Fibroblast of villous mesenchyme (primary cell): ENCODE data around the gene ADAMTS12. TPM values are rescaled to one million over a fixed set of nuclear protein-coding genes. Genes with fewer than 3 reads are reported as not detected.

Experiments
- DNase-seq: peaks from one replicate; pipeline ENCODE4 v3.0.0-alpha.2; 2010; ENCODE audit warnings: low read depth
- H3K4me3 ChIP-seq: 2 replicates; pipeline ENCODE4 v1.5.1; 2011; ENCODE audit warnings: low read depth, mild to moderate bottlenecking, low read length
- total RNA-seq: library from RNA; depleted of rRNA; stranded (reverse); fragments of >200 nt; gene quantifications from 2 replicates; pipeline ENCODE4 v1.2.3, GENCODE V29; 2012
- TF ChIP-seq, protein P1 (sequence below): IDR thresholded peaks from 2 replicates; pipeline ENCODE4 v1.5.1; 2012; ENCODE audit warnings: low read depth, mild to moderate bottlenecking, low read length; ENCODE audit not compliant: insufficient read depth

Gene ADAMTS12
- total RNA-seq, 1 donor: 94.1 TPM

DNA sequence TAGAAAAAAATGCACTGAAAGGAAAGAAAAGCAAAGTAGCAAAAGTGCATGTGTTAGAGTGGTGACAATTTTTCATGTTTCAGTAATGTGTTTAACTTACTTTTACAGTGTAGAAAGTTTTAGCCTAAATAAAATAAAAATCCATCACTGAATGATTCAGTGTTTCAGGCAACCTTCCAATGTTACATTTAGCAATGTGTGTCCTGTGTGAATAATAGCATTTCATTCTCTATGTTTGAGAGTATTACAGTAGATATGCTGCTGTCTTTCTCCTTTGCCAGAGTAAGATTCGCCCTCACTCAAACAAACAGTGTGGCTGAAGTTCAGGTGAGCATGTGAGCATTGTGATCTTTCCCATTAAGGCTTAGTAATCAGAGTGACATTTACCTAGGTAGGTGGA, 279.9 kb downstream of the ADAMTS12 start:
- H3K4me3 ChIP-seq: no peak overlapping the region
- TF ChIP-seq, protein P1, sequence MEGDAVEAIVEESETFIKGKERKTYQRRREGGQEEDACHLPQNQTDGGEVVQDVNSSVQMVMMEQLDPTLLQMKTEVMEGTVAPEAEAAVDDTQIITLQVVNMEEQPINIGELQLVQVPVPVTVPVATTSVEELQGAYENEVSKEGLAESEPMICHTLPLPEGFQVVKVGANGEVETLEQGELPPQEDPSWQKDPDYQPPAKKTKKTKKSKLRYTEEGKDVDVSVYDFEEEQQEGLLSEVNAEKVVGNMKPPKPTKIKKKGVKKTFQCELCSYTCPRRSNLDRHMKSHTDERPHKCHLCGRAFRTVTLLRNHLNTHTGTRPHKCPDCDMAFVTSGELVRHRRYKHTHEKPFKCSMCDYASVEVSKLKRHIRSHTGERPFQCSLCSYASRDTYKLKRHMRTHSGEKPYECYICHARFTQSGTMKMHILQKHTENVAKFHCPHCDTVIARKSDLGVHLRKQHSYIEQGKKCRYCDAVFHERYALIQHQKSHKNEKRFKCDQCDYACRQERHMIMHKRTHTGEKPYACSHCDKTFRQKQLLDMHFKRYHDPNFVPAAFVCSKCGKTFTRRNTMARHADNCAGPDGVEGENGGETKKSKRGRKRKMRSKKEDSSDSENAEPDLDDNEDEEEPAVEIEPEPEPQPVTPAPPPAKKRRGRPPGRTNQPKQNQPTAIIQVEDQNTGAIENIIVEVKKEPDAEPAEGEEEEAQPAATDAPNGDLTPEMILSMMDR: no peak
- peak; percentile 29 for DNase-seq

DNA sequence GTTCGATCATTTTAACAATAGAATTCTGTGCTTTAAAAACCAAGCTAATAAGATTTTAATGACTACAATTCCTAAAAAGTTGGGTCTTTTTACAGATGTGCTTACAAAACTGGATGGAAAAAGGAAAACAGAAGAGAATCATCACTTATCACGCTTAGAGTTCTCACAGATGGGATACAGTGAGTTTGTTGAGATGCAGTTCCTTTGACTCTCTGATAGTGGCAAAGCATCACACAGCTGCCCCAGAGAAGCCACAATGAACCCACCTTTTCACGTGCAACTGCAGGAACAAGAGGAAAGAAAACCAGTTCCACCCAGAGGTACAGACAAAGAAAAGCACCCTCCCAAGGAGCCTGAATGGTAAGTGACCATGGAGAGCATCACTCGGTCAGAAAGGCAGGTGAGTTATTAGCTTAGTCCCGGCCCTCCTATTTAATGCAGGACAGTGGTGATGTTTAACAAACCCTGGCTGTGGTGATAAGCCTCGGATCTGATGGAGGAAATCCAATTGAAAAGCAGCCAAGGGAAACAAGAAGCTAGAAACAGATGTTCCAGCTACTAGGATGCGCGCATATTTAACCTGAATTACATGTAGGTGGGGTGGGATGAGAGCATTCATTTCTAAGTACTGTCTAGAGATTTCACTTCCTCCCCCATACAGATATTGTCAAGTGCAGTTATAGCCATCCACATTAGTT, 283.3 kb downstream of the ADAMTS12 start:
- H3K4me3 ChIP-seq: no peak overlapping the region
- TF ChIP-seq, protein P1: no peak
- DNase-seq: no peak

GRCh38 chr5:33604503-33604902, 287.3 kb downstream of the ADAMTS12 start:
- DNase-seq: no peak
- TF ChIP-seq, protein P1: no peak
- no peak overlapping the region for H3K4me3 ChIP-seq

- DNase-seq: no peak
- H3K4me3 ChIP-seq: no peak overlapping the region
- TF ChIP-seq, protein P1: no peak
Observed at GRCh38 chr5:33601881-33602280, 289.9 kb downstream of the ADAMTS12 start.

GRCh38 chr5:33595303-33595702, 296.5 kb downstream of the ADAMTS12 start:
- TF ChIP-seq, protein P1: no peak
- H3K4me3 ChIP-seq: no peak overlapping the region
- DNase-seq: no peak

- H3K4me3 ChIP-seq: no peak overlapping the region
- no peak for DNase-seq
- TF ChIP-seq, protein P1: no peak
Observed at GRCh38 chr5:33594006-33594405, 297.8 kb downstream of the ADAMTS12 start.

DNA sequence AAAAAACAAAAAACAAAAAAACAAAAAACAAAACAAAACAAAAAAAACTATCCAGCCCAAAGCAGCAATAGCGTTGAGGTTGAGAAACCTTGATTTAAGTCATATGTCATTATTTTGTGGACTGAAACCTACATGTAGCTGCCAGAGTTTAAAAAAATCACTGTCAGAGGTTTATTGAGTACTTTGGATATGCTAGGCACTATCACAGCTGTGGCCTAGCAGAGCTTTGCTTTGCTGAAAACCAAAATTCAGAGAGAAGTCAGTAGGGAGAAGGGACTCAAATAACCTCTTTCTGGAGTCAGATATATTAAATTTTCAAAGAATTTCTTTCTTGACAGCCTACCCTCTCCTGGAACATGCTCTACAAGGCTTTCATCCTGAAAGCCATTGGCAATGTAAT, 299.5 kb downstream of the ADAMTS12 start:
- no peak overlapping the region for H3K4me3 ChIP-seq
- TF ChIP-seq, protein P1: no peak
- DNase-seq: no peak
